NT2/D1 (cell line): ENCODE results near the gene PPP1CB.

ENCODE experiments used
- YY1 ChIP-seq: IDR thresholded peaks from 2 replicates; pipeline ENCODE4 v1.6.1; 2011; ENCODE audit not compliant: insufficient read length, insufficient read depth
- ZNF274 ChIP-seq: IDR thresholded peaks from 2 replicates; pipeline ENCODE4 v1.6.1; 2011; ENCODE audit warnings: mild to moderate bottlenecking, low read depth, low read length

GRCh38 chr2:28754321-28754720 is 2.7 kb downstream of the PPP1CB start:
- TF ChIP-seq YY1 (no peak), ZNF274 (no peak)
